SK-N-SH treated with all-trans-retinoic acid at 6 μM for 48 hours (cell line): ENCODE results near the gene NUCB1.

ENCODE experiments used
- ATAC-seq: fragments of 200-7000 bp; cut with Tn5 transposase; 3 replicates; pipeline ENCODE4 v1.9.1; 2020; ENCODE audit warnings: mild to moderate bottlenecking, moderate library complexity
- ARNTL ChIP-seq: fragments of 450-650 bp; formaldehyde crosslinking; IDR thresholded peaks from 2 replicates; pipeline ENCODE4 v1.5.0; 2020; ENCODE audit warnings: low read depth, mild to moderate bottlenecking, moderate library complexity, borderline replicate concordance
- BACH2 ChIP-seq: fragments of 250-450 bp; sonication (Bioruptor Pico); IDR thresholded peaks from 2 replicates; pipeline ENCODE4 v1.9.0; 2021; ENCODE audit warnings: mild to moderate bottlenecking, borderline replicate concordance
- CSDC2 ChIP-seq: fragments of 250-450 bp; sonication (Bioruptor Pico); IDR thresholded peaks from 2 replicates; pipeline ENCODE4 v1.5.0; 2020; ENCODE audit warnings: mild to moderate bottlenecking, moderate library complexity
- ESRRG ChIP-seq: fragments of 250-450 bp; sonication (Bioruptor Pico); IDR thresholded peaks from 2 replicates; pipeline ENCODE4 v1.6.1; 2021; ENCODE audit warnings: mild to moderate bottlenecking
- GLIS3 ChIP-seq: fragments of 250-450 bp; sonication (Bioruptor Pico); IDR thresholded peaks from 2 replicates; pipeline ENCODE4 v1.5.0; 2020; ENCODE audit warnings: mild to moderate bottlenecking, moderate library complexity
- ISL1 ChIP-seq: fragments of 250-450 bp; sonication (Bioruptor Pico); IDR thresholded peaks from 2 replicates; pipeline ENCODE4 v2.1.2; 2022; ENCODE audit warnings: mild to moderate bottlenecking, moderate library complexity
- OSR1 ChIP-seq: fragments of 250-450 bp; sonication (Bioruptor Pico); IDR thresholded peaks from 2 replicates; pipeline ENCODE4 v1.8.0; 2022; ENCODE audit warnings: moderate library complexity, mild to moderate bottlenecking, inconsistent platforms
- POU6F1 ChIP-seq: fragments of 250-450 bp; sonication (Bioruptor Pico); IDR thresholded peaks from 2 replicates; pipeline ENCODE4 v1.8.0; 2021; ENCODE audit warnings: low read depth, mild to moderate bottlenecking, moderate library complexity, borderline replicate concordance
- PPARA ChIP-seq: fragments of 250-450 bp; sonication (Bioruptor Pico); IDR thresholded peaks from 2 replicates; pipeline ENCODE4 v1.5.0; 2020; ENCODE audit warnings: mild to moderate bottlenecking, borderline replicate concordance
- RARB ChIP-seq: fragments of 250-450 bp; sonication (Bioruptor Pico); IDR thresholded peaks from 2 replicates; pipeline ENCODE4 v1.8.0; 2021; ENCODE audit warnings: mild to moderate bottlenecking, moderate library complexity
- SNAI2 ChIP-seq: fragments of 250-450 bp; sonication (Bioruptor Pico); IDR thresholded peaks from 2 replicates; pipeline ENCODE4 v1.5.0; 2020; ENCODE audit warnings: mild to moderate bottlenecking, moderate library complexity
- TCF4 ChIP-seq: fragments of 250-450 bp; sonication (Bioruptor Pico); IDR thresholded peaks from 2 replicates; pipeline ENCODE4 v1.8.0; 2021; ENCODE audit warnings: mild to moderate bottlenecking, moderate library complexity, borderline replicate concordance
- TOX ChIP-seq: fragments of 250-450 bp; sonication (Bioruptor Pico); IDR thresholded peaks from 2 replicates; pipeline ENCODE4 v1.8.0; 2021; ENCODE audit warnings: mild to moderate bottlenecking, moderate library complexity, borderline replicate concordance
- ZC3H10 ChIP-seq: fragments of 250-450 bp; sonication (Bioruptor Pico); IDR thresholded peaks from 2 replicates; pipeline ENCODE4 v1.5.1; 2021; ENCODE audit warnings: mild to moderate bottlenecking, moderate library complexity
- ZFP3 ChIP-seq: fragments of 250-450 bp; sonication (Bioruptor Pico); IDR thresholded peaks from 2 replicates; pipeline ENCODE4 v1.5.0; 2020; ENCODE audit warnings: mild to moderate bottlenecking, moderate library complexity
- ZFP30 ChIP-seq: fragments of 450-650 bp; formaldehyde crosslinking; IDR thresholded peaks from 2 replicates; pipeline ENCODE4 v1.5.0; 2022; ENCODE audit warnings: mild to moderate bottlenecking, moderate library complexity
- ZNF565 ChIP-seq: fragments of 450-650 bp; formaldehyde crosslinking; conservative IDR thresholded peaks from 2 replicates; pipeline ENCODE4 v1.5.0; 2020; ENCODE audit warnings: low read depth, mild to moderate bottlenecking, moderate library complexity
- ZNF70 ChIP-seq: fragments of 450-650 bp; formaldehyde crosslinking; IDR thresholded peaks from 2 replicates; pipeline ENCODE4 v1.5.0; 2020; ENCODE audit warnings: mild to moderate bottlenecking, moderate library complexity
- ZNF8 ChIP-seq: fragments of 450-650 bp; formaldehyde crosslinking; IDR thresholded peaks from 2 replicates; pipeline ENCODE4 v1.5.0; 2020; ENCODE audit warnings: mild to moderate bottlenecking, moderate library complexity
- TF ChIP-seq, protein P1 (sequence below): fragments of 250-450 bp; sonication (Bioruptor Pico); IDR thresholded peaks from 2 replicates; pipeline ENCODE4 v1.5.1; 2021; ENCODE audit warnings: mild to moderate bottlenecking, moderate library complexity
- TF ChIP-seq, protein P2 (sequence below): fragments of 250-450 bp; sonication (Bioruptor Pico); IDR thresholded peaks from 2 replicates; pipeline ENCODE4 v1.8.0; 2020; ENCODE audit warnings: mild to moderate bottlenecking, moderate library complexity, borderline replicate concordance

Gene NUCB1

DNA sequence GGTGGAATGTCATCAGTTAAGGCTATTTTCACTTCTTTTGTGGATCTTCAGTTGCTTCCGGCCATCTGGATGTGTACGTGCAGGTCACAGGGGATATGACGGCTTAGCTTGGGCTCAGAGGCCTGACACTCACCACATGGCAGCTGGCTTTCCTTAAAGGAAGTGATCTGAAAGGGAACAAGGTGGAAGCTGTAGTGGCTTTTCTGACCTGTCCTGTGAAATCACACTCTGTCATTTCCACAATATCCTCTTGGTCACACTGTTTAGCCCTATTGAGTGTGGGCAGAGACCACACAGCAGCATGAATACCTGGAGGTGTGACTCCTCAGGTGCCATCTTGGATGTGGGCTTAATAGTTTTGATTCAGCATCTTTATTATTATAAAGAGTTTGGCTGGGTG is 50.0 kb downstream of the NUCB1 start (continued):
- TF ChIP-seq POU6F1 (CRISPR knock-in tag), result no peak

- no peak for ATAC-seq
- TF ChIP-seq ZNF70 (CRISPR knock-in tag) (no peak), ARNTL (CRISPR knock-in tag) (no peak), CSDC2 (CRISPR knock-in tag) (no peak), ISL1 (CRISPR knock-in tag) (no peak), ESRRG (no peak), ZFP3 (CRISPR knock-in tag) (no peak), OSR1 (CRISPR knock-in tag) (no peak), PPARA (CRISPR knock-in tag) (no peak)
- TF ChIP-seq, protein P1, sequence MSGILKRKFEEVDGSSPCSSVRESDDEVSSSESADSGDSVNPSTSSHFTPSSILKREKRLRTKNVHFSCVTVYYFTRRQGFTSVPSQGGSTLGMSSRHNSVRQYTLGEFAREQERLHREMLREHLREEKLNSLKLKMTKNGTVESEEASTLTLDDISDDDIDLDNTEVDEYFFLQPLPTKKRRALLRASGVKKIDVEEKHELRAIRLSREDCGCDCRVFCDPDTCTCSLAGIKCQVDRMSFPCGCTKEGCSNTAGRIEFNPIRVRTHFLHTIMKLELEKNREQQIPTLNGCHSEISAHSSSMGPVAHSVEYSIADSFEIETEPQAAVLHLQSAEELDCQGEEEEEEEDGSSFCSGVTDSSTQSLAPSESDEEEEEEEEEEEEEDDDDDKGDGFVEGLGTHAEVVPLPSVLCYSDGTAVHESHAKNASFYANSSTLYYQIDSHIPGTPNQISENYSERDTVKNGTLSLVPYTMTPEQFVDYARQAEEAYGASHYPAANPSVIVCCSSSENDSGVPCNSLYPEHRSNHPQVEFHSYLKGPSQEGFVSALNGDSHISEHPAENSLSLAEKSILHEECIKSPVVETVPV (CRISPR knock-in tag), result no peak
Observed at GRCh38 chr19:48950830-48951519, 50.9 kb downstream of the NUCB1 start.

- ATAC-seq, result no peak
- TF ChIP-seq POU6F1 (CRISPR knock-in tag) (no peak), ZNF565 (no peak), OSR1 (CRISPR knock-in tag) (no peak), RARB (CRISPR knock-in tag) (no peak), PPARA (CRISPR knock-in tag) (no peak), TCF4 (no peak), ZFP30 (CRISPR knock-in tag) (no peak), ZNF8 (no peak), BACH2 (CRISPR knock-in tag) (no peak), GLIS3 (CRISPR knock-in tag) (no peak), ZFP3 (CRISPR knock-in tag) (no peak)
- TF ChIP-seq, protein P2, sequence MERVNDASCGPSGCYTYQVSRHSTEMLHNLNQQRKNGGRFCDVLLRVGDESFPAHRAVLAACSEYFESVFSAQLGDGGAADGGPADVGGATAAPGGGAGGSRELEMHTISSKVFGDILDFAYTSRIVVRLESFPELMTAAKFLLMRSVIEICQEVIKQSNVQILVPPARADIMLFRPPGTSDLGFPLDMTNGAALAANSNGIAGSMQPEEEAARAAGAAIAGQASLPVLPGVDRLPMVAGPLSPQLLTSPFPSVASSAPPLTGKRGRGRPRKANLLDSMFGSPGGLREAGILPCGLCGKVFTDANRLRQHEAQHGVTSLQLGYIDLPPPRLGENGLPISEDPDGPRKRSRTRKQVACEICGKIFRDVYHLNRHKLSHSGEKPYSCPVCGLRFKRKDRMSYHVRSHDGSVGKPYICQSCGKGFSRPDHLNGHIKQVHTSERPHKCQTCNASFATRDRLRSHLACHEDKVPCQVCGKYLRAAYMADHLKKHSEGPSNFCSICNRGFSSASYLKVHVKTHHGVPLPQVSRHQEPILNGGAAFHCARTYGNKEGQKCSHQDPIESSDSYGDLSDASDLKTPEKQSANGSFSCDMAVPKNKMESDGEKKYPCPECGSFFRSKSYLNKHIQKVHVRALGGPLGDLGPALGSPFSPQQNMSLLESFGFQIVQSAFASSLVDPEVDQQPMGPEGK (CRISPR knock-in tag), result no peak
- TF ChIP-seq, all 23 proteins: peak for 0
Observed at GRCh38 chr19:48953141-48953540, 53.0 kb downstream of the NUCB1 start.

- no peak for ATAC-seq
- TF ChIP-seq ZFP30 (CRISPR knock-in tag) (no peak), ZFP3 (CRISPR knock-in tag) (no peak), ZNF70 (CRISPR knock-in tag) (no peak), ARNTL (CRISPR knock-in tag) (no peak), ZC3H10 (CRISPR knock-in tag) (no peak), OSR1 (CRISPR knock-in tag) (no peak), RARB (CRISPR knock-in tag) (no peak), BACH2 (CRISPR knock-in tag) (no peak), ZNF8 (no peak), ESRRG (no peak), POU6F1 (CRISPR knock-in tag) (no peak), PPARA (CRISPR knock-in tag) (no peak), TOX (CRISPR knock-in tag) (no peak), SNAI2 (CRISPR knock-in tag) (no peak)
- TF ChIP-seq, protein P1 (CRISPR knock-in tag), result no peak
Observed at GRCh38 chr19:48953990-48954594, 54.0 kb downstream of the NUCB1 start.
